Suppressor macrophage treated with lipopolysaccharide for 4 hours (primary cell): ENCODE results near the gene NEU4.
"Not testable (repeated sequence)": the region's sequence is repeated elsewhere in the genome, so short reads cannot be mapped to it uniquely, and the experiment has no call there.

ENCODE experiments used
- DNase-seq: peaks from one replicate; pipeline ENCODE4 v3.0.0-alpha.2; 2020

Gene NEU4

GRCh38 chr2:241775223-241776177 is 33.5 kb upstream of the NEU4 start:
- no peak for DNase-seq

- DNase-seq = no peak
Observed at GRCh38 chr2:241776336-241777169, 32.4 kb upstream of the NEU4 start, which contains the start of gene GAL3ST2. GAL3ST2 (plus strand) TSS chr2:241776822; CDS start chr2:241776956, 134 bp downstream.

GRCh38 chr2:241777170-241777685 is 31.8 kb upstream of the NEU4 start:
- DNase-seq = no peak

GRCh38 chr2:241777686-241778627 is 31.0 kb upstream of the NEU4 start:
- DNase-seq = no peak

GRCh38 chr2:241780939-241781569 is 27.9 kb upstream of the NEU4 start:
- no peak for DNase-seq

- not testable (repeated sequence) for DNase-seq
Observed at GRCh38 chr2:241782053-241782452, 26.9 kb upstream of the NEU4 start.

GRCh38 chr2:241788135-241788534 is 20.9 kb upstream of the NEU4 start:
- DNase-seq = no peak

GRCh38 chr2:241788572-241788971 is 20.4 kb upstream of the NEU4 start:
- peak; percentile 79 for DNase-seq

GRCh38 chr2:241791385-241791784 is 17.6 kb upstream of the NEU4 start:
- DNase-seq = not testable (repeated sequence)

GRCh38 chr2:241793385-241793784 is 15.6 kb upstream of the NEU4 start:
- DNase-seq = no peak

GRCh38 chr2:241794250-241794823 is 14.7 kb upstream of the NEU4 start:
- no peak for DNase-seq

- no peak for DNase-seq
Observed at GRCh38 chr2:241795021-241795999, 13.7 kb upstream of the NEU4 start.

- DNase-seq = no peak
Observed at GRCh38 chr2:241796209-241796608, 12.8 kb upstream of the NEU4 start.

GRCh38 chr2:241796610-241797138 is 12.3 kb upstream of the NEU4 start:
- DNase-seq = no peak

GRCh38 chr2:241797441-241798080 is 11.4 kb upstream of the NEU4 start:
- DNase-seq = no peak

GRCh38 chr2:241798081-241798630 is 10.8 kb upstream of the NEU4 start:
- no peak for DNase-seq

- no peak for DNase-seq
Observed at GRCh38 chr2:241798631-241799521, 10.1 kb upstream of the NEU4 start.
